MCF 10A (cell line): ENCODE data around the gene PTP4A1. TPM values are rescaled to one million over a fixed set of nuclear protein-coding genes. Genes with fewer than 3 reads are reported as not detected.

Experiments used
- BruUV-seq: library from RNA; stranded (reverse); fragments of 400-500 nt; replicated peaks from 2 replicates; lab custom pipeline; 2021; lab: Mats Ljungman, UMichigan
- CTCF ChIA-PET: fragments of 300-600 bp; sonication (Branson Sonifier 250); formaldehyde crosslinking; extraction: SDS; loops from one replicate; lab custom pipeline; 2021; ENCODE audit warnings: antibody characterized with exemption, inconsistent platforms; lab: Yijun Ruan, JAX
- POLR2A ChIA-PET: fragments of 300-600, 350-650 bp; sonication (Branson Sonifier 250); formaldehyde crosslinking; extraction: SDS; loops from one replicate; lab custom pipeline; 2020; ENCODE audit warnings: antibody characterized with exemption, inconsistent platforms; lab: Yijun Ruan, JAX
- DNase-seq: peaks from one replicate; pipeline ENCODE4 v3.0.0-alpha.2; 2018; ENCODE audit not compliant: unreplicated experiment
- H3K27ac Mint-ChIP-seq: one replicate; pipeline ENCODE4 v1.8.0; 2022; ENCODE audit warnings: mild to moderate bottlenecking, low read depth, mixed read lengths; ENCODE audit not compliant: unreplicated experiment
- H3K27me3 Mint-ChIP-seq: one replicate; pipeline ENCODE4 v1.8.0; 2022; ENCODE audit warnings: mixed read lengths; ENCODE audit not compliant: insufficient read depth, unreplicated experiment
- H3K36me3 Mint-ChIP-seq: one replicate; pipeline ENCODE4 v1.8.0; 2022; ENCODE audit warnings: mild to moderate bottlenecking, moderate library complexity, mixed read lengths; ENCODE audit not compliant: insufficient read depth, unreplicated experiment
- H3K4me1 Mint-ChIP-seq: one replicate; pipeline ENCODE4 v1.8.0; 2022; ENCODE audit warnings: mixed read lengths; ENCODE audit not compliant: insufficient read depth, unreplicated experiment
- H3K4me3 Mint-ChIP-seq: one replicate; pipeline ENCODE4 v1.8.0; 2022; ENCODE audit warnings: mild to moderate bottlenecking, moderate library complexity, mixed read lengths; ENCODE audit not compliant: unreplicated experiment
- H3K9me3 Mint-ChIP-seq: one replicate; pipeline ENCODE4 v1.8.0; 2022; ENCODE audit warnings: mixed read lengths; ENCODE audit not compliant: unreplicated experiment
- CTCF ChIP-seq: fragments of 200-600 bp; IDR thresholded peaks from one replicate; pipeline ENCODE4 v1.8.0; 2022; ENCODE audit warnings: antibody characterized with exemption, mild to moderate bottlenecking; ENCODE audit not compliant: unreplicated experiment
- intact Hi-C: fragments of 100-400 bp; cut with micrococcal nuclease; formaldehyde crosslinking; loops from 2 replicates; pipeline ENCODE4 v1.14.1; 2022
- total RNA-seq: library from RNA; stranded (reverse); gene quantifications from 2 replicates; pipeline ENCODE4 v1.2.3, GENCODE V29; 2022

The PTP4A1 gene
- total RNA-seq, 1 experiment from 2014 or later: 382 TPM

DNA sequence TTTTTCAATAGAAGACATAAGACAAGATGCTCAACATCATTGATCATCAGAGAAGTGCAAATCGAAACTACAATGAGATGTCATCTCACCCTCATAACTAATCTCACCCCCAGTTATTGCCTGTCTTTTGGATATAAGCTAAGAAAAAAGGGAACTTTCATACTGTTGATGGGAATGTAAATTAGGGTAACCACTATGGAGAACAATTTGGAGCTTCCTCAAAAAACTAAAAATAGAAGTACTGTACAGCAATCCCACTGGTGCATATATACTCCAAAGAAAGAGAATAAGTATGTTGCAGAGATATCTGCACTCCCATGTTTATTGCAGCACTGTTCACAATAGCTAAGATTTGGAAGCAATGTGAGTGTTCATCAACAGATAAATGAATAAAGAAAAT lies 37.0 kb downstream of the PTP4A1 start:
- ChIA-PET POLR2A (interaction anchor here (0.9 to 1.4 kb wide), 2 partner anchors 10 to 27 kb away, joined by 4 read pairs; partner anchors contain the start of gene PHF3), CTCF (interaction anchor here (0.7 to 7.4 kb wide), 4 partner anchors 11 to 257 kb away, joined by 3 to 43 read pairs (median 8); partner anchors contain the start of gene PHF3)
- no peaks in the 10 kb centered on the region for H3K27me3 Mint-ChIP-seq
- H3K36me3 Mint-ChIP-seq: no peaks in the 10 kb centered on the region
- DNase-seq: no peak
- BruUV-seq: no TSS peak
- H3K9me3 Mint-ChIP-seq: no peaks in the 10 kb centered on the region
- H3K4me1 Mint-ChIP-seq: no peaks in the 10 kb centered on the region
- no peak for TF ChIP-seq CTCF
- intact Hi-C loops: no loop called here
- no peak overlapping the region for H3K4me3 Mint-ChIP-seq
- H3K27ac Mint-ChIP-seq: no peak overlapping the region

- H3K9me3 Mint-ChIP-seq: no peaks in the 10 kb centered on the region
- BruUV-seq: no TSS peak
- no peak for TF ChIP-seq CTCF
- H3K27ac Mint-ChIP-seq: no peak overlapping the region
- ChIA-PET CTCF (interaction anchor here (7.4 kb wide), 1 partner anchor 13 kb away, joined by 43 read pairs; no protein-coding TSS in a partner anchor), POLR2A (no interaction called here)
- intact Hi-C loops: no loop called here
- no peaks in the 10 kb centered on the region for H3K4me1 Mint-ChIP-seq
- DNase-seq: no peak
- no peaks in the 10 kb centered on the region for H3K36me3 Mint-ChIP-seq
- no peak overlapping the region for H3K4me3 Mint-ChIP-seq
- no peaks in the 10 kb centered on the region for H3K27me3 Mint-ChIP-seq
These were observed 38.7 kb downstream of the PTP4A1 start for GRCh38 chr6:63610944-63611343.

- intact Hi-C loops: no loop called here
- no peak for DNase-seq
- TF ChIP-seq CTCF: no peak
- no peaks in the 10 kb centered on the region for H3K9me3 Mint-ChIP-seq
- ChIA-PET CTCF (interaction anchor here (7.4 kb wide), 1 partner anchor 14 kb away, joined by 43 read pairs; no protein-coding TSS in a partner anchor), POLR2A (no interaction called here)
- H3K36me3 Mint-ChIP-seq: no peaks in the 10 kb centered on the region
- BruUV-seq: no TSS peak
- no peak overlapping the region for H3K4me3 Mint-ChIP-seq
- H3K27ac Mint-ChIP-seq: no peak overlapping the region
- no peaks in the 10 kb centered on the region for H3K4me1 Mint-ChIP-seq
- peaks cover under 1% of the 10 kb centered on the region for H3K27me3 Mint-ChIP-seq
These were observed 39.3 kb downstream of the PTP4A1 start for GRCh38 chr6:63611560-63611959.

- no peaks in the 10 kb centered on the region for H3K4me1 Mint-ChIP-seq
- intact Hi-C loops: no loop called here
- H3K4me3 Mint-ChIP-seq: no peak overlapping the region
- peaks cover 11% of the 10 kb centered on the region for H3K27me3 Mint-ChIP-seq
- CTCF ChIA-PET: interaction anchor here (0.7 kb wide), 1 partner anchor 263 kb away, joined by 3 read pairs; no protein-coding TSS in a partner anchor
- no peak for TF ChIP-seq CTCF
- H3K27ac Mint-ChIP-seq: no peak overlapping the region
- no TSS peak for BruUV-seq
- no peaks in the 10 kb centered on the region for H3K36me3 Mint-ChIP-seq
- no peak for DNase-seq
- no peaks in the 10 kb centered on the region for H3K9me3 Mint-ChIP-seq
- POLR2A ChIA-PET: no interaction called here
These were observed 43.3 kb downstream of the PTP4A1 start for GRCh38 chr6:63615590-63615989.

Other genes with a start within 250 kb of the PTP4A1 start
- gene PHF3, start 63.3 kb downstream of the PTP4A1 start, total RNA-seq: 41.0 and 46.4 TPM in 2 replicates